NT2/D1 (cell line): ENCODE results near the gene TMEM178A.

Source experiments
- DNase-seq: peaks from one replicate; pipeline ENCODE4 v3.0.0-alpha.2; 2011; ENCODE audit warnings: low read depth, low spot score
- H3K27me3 ChIP-seq: 2 replicates; pipeline ENCODE4 v1.6.0; 2011; ENCODE audit warnings: mild to moderate bottlenecking; ENCODE audit not compliant: insufficient read length, insufficient read depth
- H3K36me3 ChIP-seq: 2 replicates; pipeline ENCODE4 v1.6.1; 2011; ENCODE audit warnings: mild to moderate bottlenecking, low read length, mixed read lengths; ENCODE audit not compliant: insufficient read depth, insufficient read length
- H3K4me1 ChIP-seq: 2 replicates; pipeline ENCODE4 v1.5.1; 2011; ENCODE audit not compliant: insufficient read depth, insufficient read length
- H3K4me3 ChIP-seq: 2 replicates; pipeline ENCODE4 v1.5.1; 2011; ENCODE audit warnings: low read depth; ENCODE audit not compliant: insufficient read length
- H3K9ac ChIP-seq: 2 replicates; pipeline ENCODE4 v1.6.0; 2011; ENCODE audit warnings: low read depth; ENCODE audit not compliant: insufficient read length
- H3K9me3 ChIP-seq: 2 replicates; pipeline ENCODE4 v1.5.1; 2011; ENCODE audit warnings: mild to moderate bottlenecking, low read length; ENCODE audit not compliant: insufficient read depth
- SUZ12 ChIP-seq: IDR thresholded peaks from 2 replicates; pipeline ENCODE4 v1.6.1; 2011; ENCODE audit not compliant: insufficient read length, insufficient read depth; ENCODE audit errors: extremely low read depth
- YY1 ChIP-seq: IDR thresholded peaks from 2 replicates; pipeline ENCODE4 v1.6.1; 2011; ENCODE audit not compliant: insufficient read length, insufficient read depth
- ZNF274 ChIP-seq: IDR thresholded peaks from 2 replicates; pipeline ENCODE4 v1.6.1; 2011; ENCODE audit warnings: mild to moderate bottlenecking, low read depth, low read length

TMEM178A gene

GRCh38 chr2:39715095-39715494, 49.4 kb downstream of the TMEM178A start:
- no peaks in the 10 kb centered on the region for H3K36me3 ChIP-seq
- no peaks in the 10 kb centered on the region for H3K9me3 ChIP-seq
- no peak for TF ChIP-seq ZNF274
- TF ChIP-seq YY1: no peak
- TF ChIP-seq SUZ12: no peak
- no peak overlapping the region for H3K4me3 ChIP-seq
- H3K9ac ChIP-seq: no peak overlapping the region
- H3K27me3 ChIP-seq: no peaks in the 10 kb centered on the region
- no peaks in the 10 kb centered on the region for H3K4me1 ChIP-seq
- no peak for DNase-seq

DNA sequence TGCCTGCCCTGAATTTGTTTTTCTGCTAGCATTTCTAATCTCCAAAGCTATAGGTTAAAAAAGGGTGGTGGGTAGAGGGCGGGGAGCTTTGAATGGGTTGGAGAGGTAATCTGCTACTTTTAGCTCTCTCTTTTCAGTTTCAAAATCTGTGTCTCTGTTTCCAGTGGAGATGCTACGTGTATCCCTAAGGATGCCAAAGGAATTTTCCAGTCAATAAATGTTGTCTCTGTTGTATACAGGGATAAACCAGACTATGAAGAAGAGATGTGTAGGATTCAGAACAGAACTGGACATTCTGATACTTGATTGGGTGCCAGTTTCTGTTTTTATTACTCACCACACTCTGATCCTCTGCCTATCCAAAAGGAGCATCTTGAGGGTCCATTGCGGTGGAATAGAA, 50.1 kb downstream of the TMEM178A start:
- H3K4me1 ChIP-seq: no peaks in the 10 kb centered on the region
- no peak for DNase-seq
- H3K36me3 ChIP-seq: no peaks in the 10 kb centered on the region
- no peak for TF ChIP-seq SUZ12
- no peak for TF ChIP-seq ZNF274
- no peak for TF ChIP-seq YY1
- H3K27me3 ChIP-seq: no peaks in the 10 kb centered on the region
- H3K9me3 ChIP-seq: no peaks in the 10 kb centered on the region
- H3K9ac ChIP-seq: no peak overlapping the region
- no peak overlapping the region for H3K4me3 ChIP-seq

DNA sequence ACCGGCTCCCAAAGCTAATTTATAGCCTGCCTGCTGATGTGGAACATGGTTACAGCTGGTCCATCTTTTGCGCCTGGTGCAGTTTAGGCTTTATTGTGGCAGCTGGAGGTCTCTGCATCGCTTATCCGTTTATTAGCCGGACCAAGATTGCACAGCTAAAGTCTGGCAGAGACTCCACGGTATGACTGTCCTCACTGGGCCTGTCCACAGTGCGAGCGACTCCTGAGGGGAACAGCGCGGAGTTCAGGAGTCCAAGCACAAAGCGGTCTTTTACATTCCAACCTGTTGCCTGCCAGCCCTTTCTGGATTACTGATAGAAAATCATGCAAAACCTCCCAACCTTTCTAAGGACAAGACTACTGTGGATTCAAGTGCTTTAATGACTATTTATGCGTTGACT, 51.4 kb downstream of the TMEM178A start:
- Histone ChIP-seq H3K9me3 (no peaks in the 10 kb centered on the region), H3K36me3 (no peaks in the 10 kb centered on the region), H3K27me3 (no peaks in the 10 kb centered on the region), H3K4me3 (no peak overlapping the region), H3K4me1 (no peaks in the 10 kb centered on the region), H3K9ac (no peak overlapping the region)
- TF ChIP-seq SUZ12: no peak
- TF ChIP-seq ZNF274: no peak
- TF ChIP-seq YY1: no peak
- no peak for DNase-seq

DNA sequence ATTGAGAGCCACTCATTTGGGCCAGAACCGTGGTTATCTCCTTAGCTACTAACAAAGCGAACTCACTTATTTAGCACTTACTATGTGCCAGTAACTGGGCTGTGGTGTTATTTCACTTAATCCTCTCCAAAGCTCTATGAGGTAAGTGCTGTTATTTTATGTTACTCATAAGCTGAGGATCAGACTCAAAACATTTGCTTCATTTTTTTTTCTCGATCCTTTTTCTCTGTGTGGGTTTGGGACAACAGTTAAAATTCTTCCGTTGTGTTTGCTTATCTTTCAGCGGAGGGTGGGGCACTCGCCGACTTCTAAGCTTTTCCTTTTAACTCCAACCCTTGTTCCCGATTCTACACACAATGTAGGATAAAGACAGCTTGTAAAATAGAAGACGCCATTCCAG, 52.8 kb downstream of the TMEM178A start:
- Histone ChIP-seq H3K4me3 (no peak overlapping the region), H3K9me3 (no peaks in the 10 kb centered on the region), H3K27me3 (no peaks in the 10 kb centered on the region), H3K9ac (no peak overlapping the region), H3K36me3 (no peaks in the 10 kb centered on the region), H3K4me1 (no peaks in the 10 kb centered on the region)
- TF ChIP-seq SUZ12: no peak
- DNase-seq: no peak

DNA sequence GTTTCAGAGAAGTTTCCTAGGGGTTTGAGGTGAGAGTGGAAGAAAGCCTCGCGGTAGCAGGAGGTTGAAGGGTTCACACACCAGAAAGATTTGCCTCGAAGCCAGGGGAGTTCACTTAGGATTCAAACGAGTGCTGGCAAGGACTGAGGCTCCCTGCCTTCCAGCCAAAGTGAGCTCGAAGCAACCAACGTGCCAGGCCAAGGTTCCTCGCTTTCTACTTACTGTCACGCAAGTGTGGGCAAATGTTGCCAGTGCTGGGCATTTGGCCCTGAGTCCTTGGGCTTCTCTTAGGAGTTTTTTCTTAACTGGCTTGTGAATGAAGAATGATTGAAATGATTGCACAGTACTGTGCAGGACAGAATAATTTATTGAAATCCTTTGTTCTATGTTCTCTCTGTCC, 53.6 kb downstream of the TMEM178A start:
- no peak for TF ChIP-seq SUZ12
- TF ChIP-seq ZNF274: no peak
- TF ChIP-seq YY1: no peak

DNA sequence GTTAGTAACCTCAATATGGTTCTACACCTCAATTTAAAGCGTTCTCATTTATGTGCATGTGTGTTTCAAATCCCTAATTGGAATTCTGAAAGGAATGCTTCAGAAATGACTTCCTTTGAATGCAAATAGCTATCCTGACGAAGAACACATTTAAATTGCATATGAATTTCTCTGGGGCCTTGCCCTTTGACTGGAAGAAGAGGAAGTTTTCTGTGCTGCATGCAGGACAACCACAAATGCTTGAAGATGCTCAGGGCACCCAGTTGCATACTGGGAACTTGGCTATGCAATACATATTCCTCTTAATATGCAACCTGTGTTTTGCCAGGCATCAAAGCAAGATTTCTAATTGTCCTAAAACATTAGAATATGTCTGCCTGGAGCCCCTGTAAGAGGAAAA, 55.3 kb downstream of the TMEM178A start:
- TF ChIP-seq ZNF274 (no peak), YY1 (no peak), SUZ12 (no peak)
- Histone ChIP-seq H3K4me1 (no peaks in the 10 kb centered on the region), H3K36me3 (no peaks in the 10 kb centered on the region), H3K4me3 (no peak overlapping the region), H3K27me3 (no peaks in the 10 kb centered on the region), H3K9me3 (no peaks in the 10 kb centered on the region), H3K9ac (no peak overlapping the region)
- no peak for DNase-seq

More for the DNA sequence above, 53.6 kb downstream of the TMEM178A start:
- H3K27me3 ChIP-seq: no peaks in the 10 kb centered on the region
- H3K9me3 ChIP-seq: no peaks in the 10 kb centered on the region
- no peak overlapping the region for H3K4me3 ChIP-seq
- H3K36me3 ChIP-seq: no peaks in the 10 kb centered on the region
- no peak overlapping the region for H3K9ac ChIP-seq
- no peak for DNase-seq
- no peaks in the 10 kb centered on the region for H3K4me1 ChIP-seq

- Histone ChIP-seq H3K9ac (no peak overlapping the region), H3K9me3 (no peaks in the 10 kb centered on the region), H3K36me3 (no peaks in the 10 kb centered on the region), H3K27me3 (no peaks in the 10 kb centered on the region), H3K4me1 (no peaks in the 10 kb centered on the region), H3K4me3 (no peak overlapping the region)
- DNase-seq: no peak
- TF ChIP-seq ZNF274: no peak
- no peak for TF ChIP-seq SUZ12
- TF ChIP-seq YY1: no peak
Observed at GRCh38 chr2:39723497-39723896, 57.8 kb downstream of the TMEM178A start.

GRCh38 chr2:39723946-39724827, 58.5 kb downstream of the TMEM178A start:
- Histone ChIP-seq H3K4me1 (no peaks in the 10 kb centered on the region), H3K9ac (no peak overlapping the region), H3K4me3 (no peak overlapping the region), H3K27me3 (no peaks in the 10 kb centered on the region), H3K36me3 (no peaks in the 10 kb centered on the region), H3K9me3 (no peaks in the 10 kb centered on the region)
- DNase-seq: no peak
- TF ChIP-seq YY1 (no peak), ZNF274 (no peak), SUZ12 (no peak)
